Esophagus muscularis mucosa (tissue), 4 donors: ENCODE results near the gene LIPT1. TPM values are rescaled to one million over a fixed set of nuclear protein-coding genes. Genes with fewer than 3 reads are reported as not detected.

Source experiments
- DNase-seq: peaks from one replicate; pipeline ENCODE4 v3.0.0-alpha.2; 2017; ENCODE audit errors: extremely low spot score
- H3K27ac ChIP-seq, 4 donors: fragments of 200-600 bp; sonication (generic); replicated peaks in 1 of 4; 1 replicate in 3 of 4; 2 replicates in 1 of 4; pipeline ENCODE4 v1.5.1; 2016 to 2019; ENCODE audit warnings: mild to moderate bottlenecking in 1 of 4
- H3K27me3 ChIP-seq, 4 donors: fragments of 200-600 bp; sonication (generic); one replicate each; pipeline versions ENCODE4 v1.5.1 to v1.6.0; 2016 to 2019
- H3K36me3 ChIP-seq, 4 donors: fragments of 200-600 bp; sonication (generic); one replicate each; pipeline ENCODE4 v1.5.1; 2016 to 2019
- H3K4me1 ChIP-seq, 4 donors: fragments of 200-600 bp; sonication (generic); one replicate each; pipeline ENCODE4 v1.5.1; 2016 to 2019
- H3K4me3 ChIP-seq, 4 donors: fragments of 200-600 bp; sonication (generic); 1 replicate in 2 of 4; 2 replicates in 2 of 4; pipeline ENCODE4 v1.5.1; 2016 to 2019; ENCODE audit warnings: mild to moderate bottlenecking in 4 of 4, moderate library complexity in 1 of 4
- H3K9me3 ChIP-seq, 4 donors: fragments of 200-600 bp; sonication (generic); 1 replicate in 3 of 4; 2 replicates in 1 of 4; pipeline ENCODE4 v1.5.1; 2016 to 2019
- EP300 ChIP-seq: sonication (generic); formaldehyde crosslinking; IDR thresholded peaks from one replicate; pipeline ENCODE4 v1.6.1; 2017; ENCODE audit warnings: antibody characterized with exemption
- POLR2A ChIP-seq: fragments of 450-650 bp; IDR thresholded peaks from one replicate; pipeline ENCODE4 v1.6.1; 2017; ENCODE audit warnings: antibody characterized with exemption, moderate library complexity, mild to moderate bottlenecking, low read depth
- POLR2AphosphoS5 ChIP-seq, 2 donors: sonication (generic); formaldehyde crosslinking; IDR thresholded peaks; one replicate each; pipeline ENCODE4 v1.6.1; 2017; ENCODE audit warnings: antibody characterized with exemption in 2 of 2
- WGBS: methylation state at CpG from one replicate; pipeline ENCODE4 v1.1.5; 2018; 5-methylcytosine and 5-hydroxymethylcytosine counted together
- intact Hi-C: fragments of 100-400 bp; cut with DNase I; formaldehyde crosslinking; loops from one replicate; pipeline ENCODE4 v1.15.1; 2023
- total RNA-seq, 4 donors: library from RNA; depleted of rRNA; stranded (reverse); fragments of >200 nt; gene quantifications; one replicate each; pipeline versions ENCODE4 v1.1.0 to v1.2.1, GENCODE V29; 2016
- TF ChIP-seq, protein P1 (sequence below), 3 experiments: fragments of 200-600 bp in 2 of 3; fragments of 450-650 bp in 1 of 3; sonication (generic) in 2 of 3; IDR thresholded peaks; one replicate each; pipeline ENCODE4 v1.5.1; 2017 to 2019; ENCODE audit warnings: antibody characterized with exemption in 3 of 3, mild to moderate bottlenecking in 2 of 3, moderate library complexity in 1 of 3

Gene LIPT1
- total RNA-seq, result 1 to 10 TPM; 4.2 to 6.4 (median 5.4) TPM

DNA sequence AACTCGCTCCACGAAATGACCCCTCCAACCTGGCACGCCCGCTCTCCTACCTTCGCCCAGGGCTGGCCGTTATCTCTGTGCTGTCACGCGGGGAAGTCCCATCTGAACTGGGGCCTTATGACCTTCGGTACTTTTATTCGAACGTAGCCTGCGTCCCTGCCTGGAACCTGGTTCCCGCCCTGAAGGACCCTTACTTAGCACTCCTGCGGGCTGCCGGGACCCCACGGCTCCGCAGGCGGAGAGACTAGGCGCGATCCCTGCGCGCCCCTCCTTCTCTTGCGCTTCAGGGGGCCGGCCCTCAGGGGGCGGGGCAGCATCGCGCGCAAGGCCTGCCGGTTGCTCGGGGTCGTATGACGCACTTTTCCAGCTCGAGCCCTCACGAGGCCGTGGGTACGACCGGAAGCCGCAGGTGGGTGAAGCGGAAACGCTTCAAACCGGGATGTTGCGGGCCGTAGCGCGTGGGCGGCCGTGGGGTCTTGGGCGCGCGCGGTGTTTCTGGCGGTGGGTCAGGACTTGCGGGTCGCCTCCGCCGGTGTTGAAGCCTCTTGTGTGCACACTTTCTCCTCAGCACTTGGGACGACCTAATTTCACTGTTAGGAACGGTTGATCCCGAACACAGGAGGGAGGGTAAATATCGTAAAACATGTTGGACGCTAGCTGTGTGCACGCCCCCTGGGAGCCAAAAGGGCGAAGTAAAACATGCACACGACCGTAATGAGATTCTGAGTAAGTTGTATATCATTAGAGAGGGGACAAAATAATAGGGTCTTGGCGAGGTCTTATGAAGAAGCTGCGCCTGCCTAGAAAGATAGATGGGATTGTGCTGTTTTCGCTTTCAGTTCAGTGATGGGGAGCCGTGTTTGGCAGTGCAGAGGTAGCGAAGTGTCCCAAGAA, at the start of gene LIPT1, which contains the start of gene TSGA10:
Gene LIPT1, plus strand, starts transcription at position 325 of the 894 bp plus-strand sequence. CDS start 6,991 bp downstream, outside the sequence.
Gene TSGA10, minus strand, starts transcription at position 300 of the 894 bp plus-strand sequence. CDS start 45,503 bp downstream, outside the sequence.
- TF ChIP-seq POLR2AphosphoS5 (IDR thresholded peaks at IDR 0.05), result peak; percentile 95 to 99
- TF ChIP-seq POLR2A, result peak; percentile 85
- TF ChIP-seq, protein P1, sequence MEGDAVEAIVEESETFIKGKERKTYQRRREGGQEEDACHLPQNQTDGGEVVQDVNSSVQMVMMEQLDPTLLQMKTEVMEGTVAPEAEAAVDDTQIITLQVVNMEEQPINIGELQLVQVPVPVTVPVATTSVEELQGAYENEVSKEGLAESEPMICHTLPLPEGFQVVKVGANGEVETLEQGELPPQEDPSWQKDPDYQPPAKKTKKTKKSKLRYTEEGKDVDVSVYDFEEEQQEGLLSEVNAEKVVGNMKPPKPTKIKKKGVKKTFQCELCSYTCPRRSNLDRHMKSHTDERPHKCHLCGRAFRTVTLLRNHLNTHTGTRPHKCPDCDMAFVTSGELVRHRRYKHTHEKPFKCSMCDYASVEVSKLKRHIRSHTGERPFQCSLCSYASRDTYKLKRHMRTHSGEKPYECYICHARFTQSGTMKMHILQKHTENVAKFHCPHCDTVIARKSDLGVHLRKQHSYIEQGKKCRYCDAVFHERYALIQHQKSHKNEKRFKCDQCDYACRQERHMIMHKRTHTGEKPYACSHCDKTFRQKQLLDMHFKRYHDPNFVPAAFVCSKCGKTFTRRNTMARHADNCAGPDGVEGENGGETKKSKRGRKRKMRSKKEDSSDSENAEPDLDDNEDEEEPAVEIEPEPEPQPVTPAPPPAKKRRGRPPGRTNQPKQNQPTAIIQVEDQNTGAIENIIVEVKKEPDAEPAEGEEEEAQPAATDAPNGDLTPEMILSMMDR (IDR thresholded peaks at IDR 0.05), result peak in 1 of 3 experiments; percentile 9
- peak; percentile 62 for TF ChIP-seq EP300
- DNase-seq, result peak; percentile 97
- H3K27me3 ChIP-seq, result no peaks in the 10 kb centered on the region
- intact Hi-C loops, result loop anchor here (10.0 kb wide), 1 partner anchor 180 kb away; the partner anchor contains the start of genes EIF5B and TXNDC9
- under 1% methylated on average over 40 of the region's 70 CpGs for WGBS
- peaks cover 0 to 30% (median 14%) of the 10 kb centered on the region in 4 donors for H3K36me3 ChIP-seq
- H3K9me3 ChIP-seq, result no peaks in the 10 kb centered on the region
- peak within 1 kb of the TSS; percentile 65 to 75 (median 70) for H3K4me3 ChIP-seq
- H3K27ac ChIP-seq, result peak within 1 kb of the TSS; percentile 83 to 90 (median 86)
- H3K4me1 ChIP-seq, result peaks cover 10 to 23% (median 20%) of the 10 kb centered on the region in 4 donors

DNA sequence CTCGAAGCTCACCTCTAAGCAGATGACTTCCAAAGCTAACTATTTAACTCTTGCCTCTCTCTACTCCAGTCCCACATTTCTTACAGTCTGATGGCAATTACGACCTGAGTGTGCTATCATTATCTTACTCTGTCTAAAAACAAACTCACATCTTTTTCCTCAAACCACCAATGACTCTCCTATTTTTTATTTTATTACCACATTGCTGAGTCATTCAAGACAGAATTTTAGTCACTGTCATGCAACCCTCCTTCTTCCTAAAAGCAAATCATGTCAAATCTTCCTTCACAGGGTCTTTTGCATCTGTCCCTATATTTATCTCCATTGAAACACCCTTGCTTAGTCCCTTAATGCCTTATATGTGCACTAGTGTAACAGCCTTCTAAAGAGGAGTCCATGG, 47.9 kb upstream of the LIPT1 start:
- Histone ChIP-seq H3K4me3 (no peak overlapping the region), H3K9me3 (no peaks in the 10 kb centered on the region), H3K36me3 (no peaks in the 10 kb centered on the region), H3K4me1 (no peaks in the 10 kb centered on the region), H3K27ac (no peak overlapping the region), H3K27me3 (peaks cover 0 to 4% (median 0%) of the 10 kb centered on the region in 4 donors)
- 50% methylated on average over 2 of the region's 2 CpGs for WGBS
- TF ChIP-seq POLR2AphosphoS5 (IDR thresholded peaks at IDR 0.05) (no peak), POLR2A (no peak), EP300 (no peak)
- TF ChIP-seq, protein P1 (IDR thresholded peaks at IDR 0.05), result no peak
- intact Hi-C loops, result no loop called here
- DNase-seq, result no peak

DNA sequence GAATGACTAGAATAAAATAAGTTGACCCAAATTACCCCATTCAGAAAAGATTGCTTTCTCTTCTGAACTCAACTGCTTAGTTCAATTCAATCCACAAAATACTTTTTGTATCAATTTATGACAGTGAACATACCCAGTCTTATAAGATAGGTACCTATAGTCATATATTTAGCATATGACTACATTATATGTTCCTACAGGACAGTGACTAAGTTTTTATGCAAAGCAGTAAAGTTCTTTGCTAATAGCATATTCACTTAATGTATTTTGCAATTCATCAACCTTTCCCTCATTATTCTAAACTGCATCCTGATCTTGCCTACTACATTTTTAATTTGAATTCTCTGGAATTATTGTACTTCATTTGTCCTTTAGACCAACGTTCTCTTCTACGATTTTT, 43.5 kb upstream of the LIPT1 start:
- 80% methylated on average over 2 of the region's 2 CpGs for WGBS
- Histone ChIP-seq H3K27me3 (peaks cover 0 to 4% (median 0%) of the 10 kb centered on the region in 4 donors), H3K9me3 (no peaks in the 10 kb centered on the region), H3K36me3 (no peaks in the 10 kb centered on the region), H3K4me1 (no peaks in the 10 kb centered on the region), H3K4me3 (no peak overlapping the region), H3K27ac (no peak overlapping the region)
- intact Hi-C loops, result no loop called here
- DNase-seq, result no peak
- TF ChIP-seq POLR2A (no peak), EP300 (no peak), POLR2AphosphoS5 (IDR thresholded peaks at IDR 0.05) (no peak)
- TF ChIP-seq, protein P1 (IDR thresholded peaks at IDR 0.05), result no peak

DNA sequence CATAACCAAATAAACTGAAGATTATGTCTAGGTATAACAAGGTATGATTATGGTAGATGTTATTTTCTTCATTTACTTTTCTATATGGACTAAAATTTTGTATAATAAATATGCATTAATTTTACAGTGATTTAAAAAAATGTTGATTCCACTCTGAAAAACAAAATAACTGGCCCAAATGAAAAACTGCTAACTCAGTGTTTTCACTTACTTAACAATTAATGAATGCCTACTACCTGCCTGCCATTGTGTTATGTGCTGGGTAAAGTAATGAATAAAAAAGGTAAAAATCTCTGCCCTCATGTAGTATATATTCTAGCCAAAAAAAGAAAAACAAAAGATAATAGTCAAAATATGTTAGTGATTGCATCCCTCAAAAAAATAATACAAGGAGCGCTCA, 42.8 kb upstream of the LIPT1 start:
- no peaks in the 10 kb centered on the region for H3K36me3 ChIP-seq
- WGBS, result 100% methylated on average over 1 of the region's 1 CpG
- TF ChIP-seq, protein P1 (IDR thresholded peaks at IDR 0.05), result no peak
- no peak for TF ChIP-seq POLR2AphosphoS5 (IDR thresholded peaks at IDR 0.05)
- TF ChIP-seq EP300, result no peak
- TF ChIP-seq POLR2A, result no peak
- no peak overlapping the region for H3K27ac ChIP-seq
- H3K27me3 ChIP-seq, result peaks cover 0 to 4% (median 0%) of the 10 kb centered on the region in 4 donors
- H3K4me1 ChIP-seq, result no peaks in the 10 kb centered on the region
- no peaks in the 10 kb centered on the region for H3K9me3 ChIP-seq
- intact Hi-C loops, result no loop called here
- no peak for DNase-seq
- no peak overlapping the region for H3K4me3 ChIP-seq
